ENCODE measurements around the gene RAPGEF2. TPM values are rescaled to one million over a fixed set of nuclear protein-coding genes. Genes with fewer than 3 reads are reported as not detected.

Gene RAPGEF2
- total RNA-seq, 4 donors from 2014 or later, result 14.1 to 30.5 (median 21.4) TPM

DNA sequence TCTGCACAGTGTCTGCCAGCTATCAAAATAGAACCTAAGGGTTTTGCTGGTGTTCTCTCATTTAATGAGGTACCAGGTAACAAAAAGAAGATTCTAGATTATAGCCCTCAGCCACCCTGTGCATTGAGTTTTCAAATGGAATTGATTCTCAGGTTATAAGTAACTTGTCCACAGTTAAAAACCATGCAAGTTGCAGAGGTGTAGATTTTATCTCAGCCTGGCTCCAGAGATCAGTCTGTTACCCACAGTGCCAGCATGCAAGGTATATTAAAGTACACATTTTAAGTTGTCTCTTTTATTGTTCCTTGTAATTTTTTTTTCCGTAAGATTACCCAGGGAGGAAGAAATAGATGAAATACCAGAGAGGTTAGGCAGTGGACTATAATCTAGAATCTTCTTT, 59.7 kb downstream of the RAPGEF2 start:
- H3K4me3 ChIP-seq, result no peak overlapping the region
- no peaks in the 10 kb centered on the region for H3K36me3 ChIP-seq
- H3K9me3 ChIP-seq, result no peaks in the 10 kb centered on the region
- intact Hi-C loops (cut with DNase I), result no loop called here
- DNase-seq, result no peak
- TF ChIP-seq, protein P1, sequence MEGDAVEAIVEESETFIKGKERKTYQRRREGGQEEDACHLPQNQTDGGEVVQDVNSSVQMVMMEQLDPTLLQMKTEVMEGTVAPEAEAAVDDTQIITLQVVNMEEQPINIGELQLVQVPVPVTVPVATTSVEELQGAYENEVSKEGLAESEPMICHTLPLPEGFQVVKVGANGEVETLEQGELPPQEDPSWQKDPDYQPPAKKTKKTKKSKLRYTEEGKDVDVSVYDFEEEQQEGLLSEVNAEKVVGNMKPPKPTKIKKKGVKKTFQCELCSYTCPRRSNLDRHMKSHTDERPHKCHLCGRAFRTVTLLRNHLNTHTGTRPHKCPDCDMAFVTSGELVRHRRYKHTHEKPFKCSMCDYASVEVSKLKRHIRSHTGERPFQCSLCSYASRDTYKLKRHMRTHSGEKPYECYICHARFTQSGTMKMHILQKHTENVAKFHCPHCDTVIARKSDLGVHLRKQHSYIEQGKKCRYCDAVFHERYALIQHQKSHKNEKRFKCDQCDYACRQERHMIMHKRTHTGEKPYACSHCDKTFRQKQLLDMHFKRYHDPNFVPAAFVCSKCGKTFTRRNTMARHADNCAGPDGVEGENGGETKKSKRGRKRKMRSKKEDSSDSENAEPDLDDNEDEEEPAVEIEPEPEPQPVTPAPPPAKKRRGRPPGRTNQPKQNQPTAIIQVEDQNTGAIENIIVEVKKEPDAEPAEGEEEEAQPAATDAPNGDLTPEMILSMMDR (IDR thresholded peaks at IDR 0.05), result no peak
- TF ChIP-seq POLR2A (IDR thresholded peaks at IDR 0.05), result no peak
- no peaks in the 10 kb centered on the region for H3K27me3 ChIP-seq
- H3K27ac ChIP-seq, result no peak overlapping the region
- WGBS, 2 donors, result 83 to 100% methylated on average over 1 of the region's 1 CpG
- peaks cover 0 to 9% (median 0%) of the 10 kb centered on the region in 3 donors for H3K4me1 ChIP-seq

DNA sequence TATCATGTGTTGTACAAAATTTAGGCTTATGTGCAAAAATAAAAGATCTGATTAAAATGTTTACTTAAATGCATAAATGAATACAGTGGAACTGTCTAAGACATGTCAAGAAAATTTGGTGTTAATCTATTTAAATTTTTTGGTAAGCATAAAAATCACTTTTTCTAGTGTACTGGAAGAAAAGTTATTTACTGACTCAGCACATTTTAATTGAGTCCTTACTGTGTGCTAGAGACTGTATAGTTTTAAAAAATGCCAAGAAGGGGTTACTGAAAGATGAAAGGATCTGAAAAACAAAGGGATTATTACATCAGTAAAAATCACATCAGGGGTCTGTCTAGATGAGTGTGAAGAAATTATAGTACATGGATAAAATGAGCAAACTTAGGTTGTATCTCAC, 60.6 kb downstream of the RAPGEF2 start:
- no peak for DNase-seq
- H3K36me3 ChIP-seq, result no peaks in the 10 kb centered on the region
- no peak overlapping the region for H3K4me3 ChIP-seq
- intact Hi-C loops (cut with DNase I), result no loop called here
- H3K9me3 ChIP-seq, result no peaks in the 10 kb centered on the region
- H3K4me1 ChIP-seq, result peaks cover 0 to 9% (median 0%) of the 10 kb centered on the region in 3 donors
- no peak overlapping the region for H3K27ac ChIP-seq
- TF ChIP-seq, protein P1 (IDR thresholded peaks at IDR 0.05), result no peak
- no peak for TF ChIP-seq POLR2A (IDR thresholded peaks at IDR 0.05)
- no peaks in the 10 kb centered on the region for H3K27me3 ChIP-seq

DNA sequence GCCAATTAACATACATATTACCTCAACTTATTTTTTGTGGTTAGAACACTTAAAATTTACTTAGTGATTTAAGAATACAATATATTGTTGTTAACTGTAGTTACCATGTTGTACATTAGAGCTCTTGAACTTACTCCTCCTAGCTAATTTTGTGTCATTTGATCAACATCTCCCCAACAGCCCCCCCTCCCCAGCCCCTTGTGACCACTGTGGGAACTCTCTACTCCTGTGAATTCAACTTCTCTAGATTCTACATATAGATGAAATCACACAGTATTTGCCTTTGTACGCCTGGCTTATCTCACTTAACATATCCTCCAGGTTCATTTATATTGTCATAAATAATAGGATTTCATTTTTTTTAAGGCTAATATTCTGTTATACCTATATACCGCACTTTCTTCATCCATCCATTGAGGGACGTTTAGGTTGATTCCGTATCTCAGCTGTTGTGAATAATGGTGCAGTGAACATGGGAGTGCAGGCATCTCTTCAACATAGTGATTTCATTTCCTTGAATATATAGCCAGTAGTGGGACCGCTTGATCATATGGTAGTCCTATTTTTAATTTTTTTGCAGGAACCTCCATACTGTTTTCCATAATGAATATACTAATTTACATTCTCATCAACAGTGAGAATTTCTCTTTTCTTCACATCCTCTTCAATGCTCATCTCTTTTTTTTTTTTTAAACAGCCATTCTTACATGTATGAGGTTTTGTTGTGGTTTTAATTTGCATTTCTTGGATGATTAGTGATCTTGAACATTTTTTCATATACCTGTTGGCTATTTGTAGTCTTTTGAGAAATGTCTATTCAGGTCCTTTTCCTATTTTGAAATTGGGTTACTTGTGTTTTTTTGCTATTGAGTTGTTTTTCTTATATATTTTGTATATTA, 66.8 kb downstream of the RAPGEF2 start:
- 91 to 92% methylated on average over 5 of the region's 5 CpGs for WGBS, 2 donors
- Histone ChIP-seq H3K27ac (no peak overlapping the region), H3K4me1 (peaks cover 0 to 21% (median 0%) of the 10 kb centered on the region in 3 donors), H3K9me3 (no peaks in the 10 kb centered on the region), H3K27me3 (no peaks in the 10 kb centered on the region), H3K36me3 (no peaks in the 10 kb centered on the region), H3K4me3 (no peak overlapping the region)
- TF ChIP-seq, protein P1 (IDR thresholded peaks at IDR 0.05), result no peak
- TF ChIP-seq POLR2A (IDR thresholded peaks at IDR 0.05), result no peak
- intact Hi-C loops (cut with DNase I), result loop anchor here (10.0 kb wide), 1 partner anchor 315 kb away; no protein-coding TSS in a partner anchor
- no peak for DNase-seq

DNA sequence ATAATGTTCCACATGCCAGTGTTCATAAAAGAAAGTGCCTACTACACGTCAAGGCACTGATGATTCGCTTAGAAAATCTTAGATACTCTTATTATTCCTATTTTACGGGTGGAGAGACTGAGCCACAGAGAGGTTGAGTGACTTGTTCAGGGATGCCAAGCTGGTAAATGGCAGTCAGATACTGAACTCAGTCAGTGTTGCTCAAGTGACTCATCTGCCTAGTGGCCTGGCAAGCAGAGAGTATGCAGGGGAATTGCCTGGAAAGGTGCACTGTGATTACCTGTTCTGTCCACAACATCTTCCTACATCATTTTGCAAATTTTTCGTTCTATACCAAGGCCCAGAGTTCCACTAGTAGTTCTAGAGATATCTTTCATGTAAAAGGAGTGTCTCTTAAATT, 68.4 kb downstream of the RAPGEF2 start:
- intact Hi-C loops (cut with DNase I), result loop anchor here (10.0 kb wide), 1 partner anchor 316 kb away; no protein-coding TSS in a partner anchor
- H3K4me1 ChIP-seq, result peaks cover 4 to 34% (median 5%) of the 10 kb centered on the region in 3 donors
- H3K36me3 ChIP-seq, result no peaks in the 10 kb centered on the region
- H3K9me3 ChIP-seq, result no peaks in the 10 kb centered on the region
- DNase-seq, result no peak
- H3K27ac ChIP-seq, result no peak overlapping the region
- H3K27me3 ChIP-seq, result no peaks in the 10 kb centered on the region
- H3K4me3 ChIP-seq, result no peak overlapping the region
- TF ChIP-seq, protein P1 (IDR thresholded peaks at IDR 0.05), result no peak
- TF ChIP-seq POLR2A (IDR thresholded peaks at IDR 0.05), result no peak
- WGBS, 2 donors, result 70 to 87% methylated on average over 4 of the region's 4 CpGs

DNA sequence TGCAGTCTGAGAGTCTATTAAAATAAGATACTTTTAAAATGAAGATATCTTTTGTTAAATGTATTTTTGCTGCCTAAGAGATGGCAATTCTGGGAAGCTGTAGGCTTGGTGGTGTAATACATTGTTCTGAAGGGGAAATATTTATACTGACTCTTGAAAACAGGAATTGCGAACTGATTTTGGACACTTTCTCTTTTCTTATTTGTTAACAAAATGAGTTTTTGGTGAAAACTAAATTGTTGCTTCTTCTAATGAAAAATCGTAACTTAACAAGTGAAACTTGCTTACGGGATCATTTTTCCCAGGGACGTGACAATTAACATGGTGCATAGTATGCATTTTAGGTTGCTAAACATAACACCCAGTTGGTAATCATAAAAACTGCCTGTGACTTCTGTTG, 71.0 kb downstream of the RAPGEF2 start:
- no peaks in the 10 kb centered on the region for H3K27me3 ChIP-seq
- no peaks in the 10 kb centered on the region for H3K36me3 ChIP-seq
- no peak for TF ChIP-seq POLR2A (IDR thresholded peaks at IDR 0.05)
- TF ChIP-seq, protein P1 (IDR thresholded peaks at IDR 0.05), result no peak
- DNase-seq, result no peak
- H3K27ac ChIP-seq, result peak overlapping the region in 1 of 4 donors; percentile 62
- no peaks in the 10 kb centered on the region for H3K9me3 ChIP-seq
- H3K4me1 ChIP-seq, result peaks cover 4 to 50% (median 8%) of the 10 kb centered on the region in 3 donors
- intact Hi-C loops (cut with DNase I), result loop anchor here (10.0 kb wide), 1 partner anchor 319 kb away; no protein-coding TSS in a partner anchor
- WGBS, 2 donors, result 63 to 87% methylated on average over 4 of the region's 4 CpGs
- H3K4me3 ChIP-seq, result no peak overlapping the region
